Measurements from ENCODE around the gene NR1H2. TPM values are rescaled to one million over a fixed set of nuclear protein-coding genes. Genes with fewer than 3 reads are reported as not detected.

NR1H2 gene
- total RNA-seq, 1 experiment from 2014 or later: 173 TPM

DNA sequence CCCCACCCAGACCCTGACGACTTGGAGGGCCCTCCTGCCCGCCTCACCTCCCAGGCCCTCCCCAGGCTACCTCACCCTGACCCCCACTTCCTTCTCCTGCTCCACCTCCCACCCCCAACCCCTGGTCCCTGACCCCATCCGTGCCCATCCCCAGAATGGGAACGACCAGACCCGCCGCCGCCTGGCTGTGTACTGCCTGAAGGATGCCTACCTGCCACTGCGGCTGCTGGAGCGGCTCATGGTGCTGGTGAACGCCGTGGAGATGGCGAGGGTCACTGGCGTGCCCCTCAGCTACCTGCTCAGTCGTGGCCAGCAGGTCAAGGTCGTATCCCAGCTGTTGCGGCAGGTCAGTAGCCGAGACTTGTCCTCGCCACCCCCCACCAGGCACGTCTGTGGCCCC, 30.6 kb downstream of the NR1H2 start:
- H3K36me3 ChIP-seq: peaks cover 75% of the 10 kb centered on the region
- peaks cover 1% of the 10 kb centered on the region; the same call in 1 of the 2 replicates for H3K9me3 ChIP-seq
- DNase-seq: no peak
- H3K4me3 ChIP-seq: no peak overlapping the region
- no peaks in the 10 kb centered on the region for H3K27me3 ChIP-seq

DNA sequence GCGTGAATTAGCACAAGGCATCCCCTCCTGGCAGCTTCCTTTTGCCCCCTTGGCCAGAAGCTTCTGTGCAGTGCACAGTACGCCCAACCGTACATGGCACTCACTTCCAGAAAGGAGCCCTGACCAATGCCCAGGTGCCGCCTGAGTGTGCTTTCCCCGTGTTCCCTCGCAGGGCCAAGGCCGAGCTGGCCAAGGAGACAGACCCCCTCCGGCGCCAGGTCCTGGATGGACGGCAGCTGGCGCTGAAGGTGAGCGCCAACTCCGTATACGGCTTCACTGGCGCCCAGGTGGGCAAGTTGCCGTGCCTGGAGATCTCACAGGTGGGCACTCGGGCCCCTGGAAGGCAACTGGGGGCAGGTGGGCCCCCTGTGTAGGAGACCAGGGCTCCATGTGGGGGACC, 33.1 kb downstream of the NR1H2 start:
- no peaks in the 10 kb centered on the region for H3K27me3 ChIP-seq
- DNase-seq: no peak
- H3K4me3 ChIP-seq: no peak overlapping the region
- peaks cover 7% of the 10 kb centered on the region; the same call in 1 of the 2 replicates for H3K9me3 ChIP-seq
- H3K36me3 ChIP-seq: peaks cover 69% of the 10 kb centered on the region

DNA sequence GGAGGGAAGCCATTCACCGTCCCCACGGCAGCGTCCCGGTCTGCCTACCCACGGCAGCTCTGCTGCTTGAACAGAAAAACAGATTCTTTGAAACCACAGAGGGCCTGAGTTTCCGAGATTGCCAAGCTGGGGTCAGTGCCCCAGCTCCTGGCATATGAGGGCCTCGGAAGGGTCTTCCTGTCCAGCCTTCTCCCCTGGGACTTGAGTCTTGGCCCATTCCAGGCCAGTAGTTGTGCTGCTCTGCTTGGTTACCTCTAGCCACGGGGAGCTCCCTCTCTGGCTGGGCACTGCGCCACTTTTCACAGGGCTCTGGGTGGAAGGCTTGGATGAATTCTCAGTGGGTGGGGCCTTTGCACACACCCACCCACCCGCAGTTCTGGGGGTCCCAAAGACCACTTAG, 33.9 kb downstream of the NR1H2 start:
- no peaks in the 10 kb centered on the region for H3K27me3 ChIP-seq
- no peak overlapping the region for H3K4me3 ChIP-seq
- H3K9me3 ChIP-seq: peaks cover 7% of the 10 kb centered on the region; the same call in 1 of the 2 replicates
- no peak for DNase-seq
- H3K36me3 ChIP-seq: peaks cover 66% of the 10 kb centered on the region

DNA sequence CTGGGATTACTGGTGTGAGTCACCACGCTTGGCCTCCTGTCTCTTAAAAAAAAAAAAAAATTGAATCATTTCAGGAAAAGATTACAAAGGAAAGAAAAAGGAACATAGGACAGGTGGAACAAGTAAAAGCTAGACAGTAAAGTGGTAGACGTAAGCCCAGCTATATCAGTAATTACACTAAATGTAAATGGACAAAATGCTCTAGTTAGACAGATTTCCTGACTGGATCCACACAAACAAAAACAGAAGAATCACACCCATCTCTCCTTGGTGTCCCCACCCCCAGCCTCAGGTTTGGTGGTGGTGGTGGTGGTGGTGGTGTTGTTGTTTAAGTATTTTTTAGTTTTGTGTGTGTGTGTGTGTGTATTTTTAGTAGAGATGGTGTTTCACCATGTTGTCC, 36.2 kb downstream of the NR1H2 start:
- no peak for DNase-seq
- Histone ChIP-seq H3K36me3 (peaks cover 49% of the 10 kb centered on the region), H3K9me3 (peaks cover 7% of the 10 kb centered on the region; the same call in 1 of the 2 replicates), H3K4me3 (no peak overlapping the region), H3K27me3 (no peaks in the 10 kb centered on the region)

DNA sequence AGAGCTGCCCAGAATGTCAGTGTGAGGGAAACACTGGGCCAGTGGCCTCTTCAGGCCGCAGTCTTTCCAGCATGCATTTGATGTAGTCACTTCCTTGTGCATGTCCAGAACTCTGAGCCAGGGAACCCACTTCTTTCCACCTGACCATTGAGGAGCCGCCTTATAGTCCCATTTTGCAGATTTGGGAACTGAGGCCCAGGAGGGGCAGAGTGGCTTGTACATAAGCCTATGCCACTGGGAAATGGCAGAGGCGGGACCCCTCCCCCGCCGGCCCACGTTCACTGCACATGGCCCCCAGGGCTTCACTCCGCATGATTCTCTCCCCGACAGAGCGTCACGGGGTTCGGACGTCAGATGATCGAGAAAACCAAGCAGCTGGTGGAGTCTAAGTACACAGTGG, 36.8 kb downstream of the NR1H2 start:
- Histone ChIP-seq H3K36me3 (peaks cover 44% of the 10 kb centered on the region), H3K27me3 (no peaks in the 10 kb centered on the region), H3K4me3 (no peak overlapping the region), H3K9me3 (peaks cover 7% of the 10 kb centered on the region; the same call in 1 of the 2 replicates)
- DNase-seq: no peak

DNA sequence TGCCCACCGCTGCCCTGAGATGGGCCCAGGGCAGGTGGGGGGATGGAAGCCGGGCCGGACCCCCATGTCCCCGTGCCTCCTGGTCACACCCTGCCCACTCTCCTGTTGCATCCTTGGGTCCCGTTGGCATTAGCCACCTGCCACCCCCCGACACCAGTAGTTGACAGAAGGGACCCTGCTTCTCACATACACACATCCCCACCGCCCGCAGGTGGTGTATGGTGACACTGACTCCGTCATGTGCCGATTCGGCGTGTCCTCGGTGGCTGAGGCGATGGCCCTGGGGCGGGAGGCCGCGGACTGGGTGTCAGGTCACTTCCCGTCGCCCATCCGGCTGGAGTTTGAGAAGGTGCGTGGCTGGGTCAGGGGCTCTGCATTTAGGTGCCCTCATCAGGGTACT, 37.3 kb downstream of the NR1H2 start:
- Histone ChIP-seq H3K36me3 (peaks cover 44% of the 10 kb centered on the region), H3K27me3 (no peaks in the 10 kb centered on the region), H3K9me3 (peaks cover 7% of the 10 kb centered on the region; the same call in 1 of the 2 replicates), H3K4me3 (no peak overlapping the region)
- DNase-seq: no peak

DNA sequence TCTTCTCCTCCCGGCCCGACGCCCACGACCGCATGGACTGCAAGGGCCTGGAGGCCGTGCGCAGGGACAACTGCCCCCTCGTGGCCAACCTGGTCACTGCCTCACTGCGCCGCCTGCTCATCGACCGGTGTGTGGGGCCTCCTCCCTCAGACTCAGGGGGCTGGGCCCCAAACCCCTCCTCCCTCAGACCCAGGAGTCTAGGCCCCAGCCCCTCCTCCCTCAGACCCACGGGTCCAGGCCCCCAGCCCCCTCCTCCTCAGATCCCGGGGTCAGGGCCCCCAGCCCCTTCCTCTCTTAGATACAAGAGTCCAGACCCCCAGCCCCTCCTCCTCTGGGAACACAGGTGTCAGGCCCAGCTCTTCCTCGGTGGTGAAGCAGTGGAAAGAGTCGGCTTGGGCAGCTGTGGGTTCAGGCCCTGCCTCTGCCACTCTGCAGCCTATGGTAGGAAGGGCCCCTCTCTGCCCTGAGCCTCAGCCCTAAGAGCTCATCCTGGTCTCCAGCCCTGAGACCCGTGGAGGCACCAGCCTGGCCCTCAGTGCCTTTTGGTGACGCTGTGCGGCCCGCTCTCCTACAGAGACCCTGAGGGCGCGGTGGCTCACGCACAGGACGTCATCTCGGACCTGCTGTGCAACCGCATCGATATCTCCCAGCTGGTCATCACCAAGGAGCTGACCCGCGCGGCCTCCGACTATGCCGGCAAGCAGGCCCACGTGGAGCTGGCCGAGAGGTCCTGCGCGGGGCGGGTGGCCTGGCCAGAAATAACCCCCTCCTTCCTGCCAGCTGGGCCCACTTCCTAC, 38.8 kb downstream of the NR1H2 start:
- DNase-seq: peak; percentile 31
- Histone ChIP-seq H3K36me3 (peaks cover 30% of the 10 kb centered on the region), H3K4me3 (no peak overlapping the region), H3K27me3 (no peaks in the 10 kb centered on the region), H3K9me3 (peaks cover 7% of the 10 kb centered on the region; the same call in 1 of the 2 replicates)

DNA sequence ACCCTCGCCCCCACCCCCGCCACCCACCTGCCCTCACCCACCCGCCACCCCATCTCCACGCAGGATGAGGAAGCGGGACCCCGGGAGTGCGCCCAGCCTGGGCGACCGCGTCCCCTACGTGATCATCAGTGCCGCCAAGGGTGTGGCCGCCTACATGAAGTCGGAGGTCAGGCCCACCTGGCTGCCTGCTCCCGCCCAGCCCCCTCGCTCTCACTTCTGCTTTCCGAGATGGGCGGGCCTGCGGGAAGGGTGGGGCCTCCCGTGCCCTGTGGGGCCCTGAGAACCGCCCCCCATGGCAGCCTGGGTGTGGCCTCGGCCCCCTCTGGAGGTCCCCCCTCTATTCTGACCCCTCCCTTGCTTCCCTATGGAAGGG, 39.4 kb downstream of the NR1H2 start:
- Histone ChIP-seq H3K27me3 (no peaks in the 10 kb centered on the region), H3K9me3 (peaks cover 7% of the 10 kb centered on the region; the same call in 1 of the 2 replicates), H3K4me3 (no peak overlapping the region), H3K36me3 (peaks cover 24% of the 10 kb centered on the region)
- no peak for DNase-seq

DNA sequence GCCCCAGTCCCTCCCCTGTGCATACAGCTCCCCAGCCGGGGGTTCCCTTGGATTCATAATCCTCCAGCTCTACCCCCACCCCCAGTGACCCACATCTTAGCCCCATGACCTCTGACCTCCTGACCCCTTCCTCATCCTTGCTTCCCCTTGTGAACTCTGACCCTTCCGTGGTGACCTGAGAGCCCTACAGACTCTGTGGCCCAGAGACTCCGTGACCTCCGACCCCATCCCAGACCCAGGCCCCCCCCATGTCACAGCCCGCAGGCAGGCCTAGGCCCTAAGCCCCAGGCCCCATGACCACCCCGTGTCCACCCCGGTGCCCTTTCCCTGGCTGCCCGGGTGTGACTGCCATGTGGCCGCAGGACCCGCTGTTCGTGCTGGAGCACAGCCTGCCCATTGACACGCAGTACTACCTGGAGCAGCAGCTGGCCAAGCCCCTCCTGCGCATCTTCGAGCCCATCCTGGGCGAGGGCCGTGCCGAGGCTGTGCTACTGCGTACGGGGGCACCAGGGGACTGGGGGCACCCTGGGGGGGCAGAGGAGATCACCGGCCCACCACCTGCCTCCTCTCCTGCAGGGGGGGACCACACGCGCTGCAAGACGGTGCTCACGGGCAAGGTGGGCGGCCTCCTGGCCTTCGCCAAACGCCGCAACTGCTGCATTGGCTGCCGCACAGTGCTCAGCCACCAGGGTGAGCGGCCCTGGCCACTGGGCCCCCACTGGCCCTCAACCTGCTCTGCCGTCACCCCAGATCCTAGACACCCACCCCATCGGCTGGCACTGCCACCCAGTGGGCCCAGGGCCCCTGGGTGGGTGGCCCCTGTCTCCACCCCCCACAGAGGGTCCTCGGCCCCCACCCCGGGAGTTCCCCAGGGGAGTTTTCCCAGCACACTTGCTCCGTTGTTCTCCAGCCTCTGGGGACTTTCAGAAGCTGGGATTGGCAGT, 40.0 kb downstream of the NR1H2 start:
- no peak for DNase-seq
- peaks cover 7% of the 10 kb centered on the region; the same call in 1 of the 2 replicates for H3K9me3 ChIP-seq
- peaks cover 21% of the 10 kb centered on the region for H3K36me3 ChIP-seq
- no peaks in the 10 kb centered on the region for H3K27me3 ChIP-seq
- no peak overlapping the region for H3K4me3 ChIP-seq

DNA sequence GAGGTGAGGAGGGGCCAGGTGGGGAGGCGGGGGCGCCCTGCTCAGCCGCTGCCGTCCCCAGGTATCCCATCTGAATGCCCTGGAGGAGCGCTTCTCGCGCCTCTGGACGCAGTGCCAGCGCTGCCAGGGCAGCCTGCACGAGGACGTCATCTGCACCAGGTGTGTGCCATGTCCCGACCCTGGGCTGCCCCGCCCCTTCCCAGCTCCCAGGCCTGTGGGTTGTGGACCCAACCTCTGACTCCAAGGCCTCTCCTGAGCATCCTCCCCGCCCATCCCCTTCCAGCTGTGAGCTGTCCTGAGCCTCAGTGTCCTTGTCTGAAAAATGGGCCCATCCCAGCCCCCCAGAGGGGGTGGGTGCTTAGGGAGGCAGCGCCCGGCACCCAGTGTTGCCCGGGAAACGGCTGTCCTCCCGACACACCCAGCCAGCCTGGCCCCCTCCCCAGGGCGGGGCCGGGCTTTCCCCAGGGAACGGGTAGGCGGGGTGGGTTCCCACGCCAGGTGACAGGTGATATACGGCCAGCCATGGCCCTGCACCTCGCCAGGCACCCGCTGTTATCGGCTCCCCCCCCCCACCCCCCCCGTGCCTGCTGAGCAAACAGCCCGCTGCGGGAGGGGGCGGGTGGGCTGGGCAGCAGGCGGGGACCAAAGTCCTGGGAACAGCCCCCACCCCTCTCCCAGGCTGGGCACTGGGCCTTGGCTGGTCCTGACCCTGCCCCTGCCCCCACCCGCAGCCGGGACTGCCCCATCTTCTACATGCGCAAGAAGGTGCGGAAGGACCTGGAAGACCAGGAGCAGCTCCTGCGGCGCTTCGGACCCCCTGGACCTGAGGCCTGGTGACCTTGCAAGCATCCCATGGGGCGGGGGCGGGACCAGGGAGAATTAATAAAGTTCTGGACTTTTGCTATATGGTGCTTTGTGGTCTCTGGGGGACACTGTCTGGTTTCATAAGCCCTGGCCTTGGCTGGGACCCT, 41.1 kb downstream of the NR1H2 start:
- no peak for DNase-seq
- peaks cover 12% of the 10 kb centered on the region for H3K36me3 ChIP-seq
- H3K4me3 ChIP-seq: no peak overlapping the region
- H3K9me3 ChIP-seq: peaks cover 2% of the 10 kb centered on the region; the same call in 1 of the 2 replicates
- H3K27me3 ChIP-seq: no peaks in the 10 kb centered on the region

DNA sequence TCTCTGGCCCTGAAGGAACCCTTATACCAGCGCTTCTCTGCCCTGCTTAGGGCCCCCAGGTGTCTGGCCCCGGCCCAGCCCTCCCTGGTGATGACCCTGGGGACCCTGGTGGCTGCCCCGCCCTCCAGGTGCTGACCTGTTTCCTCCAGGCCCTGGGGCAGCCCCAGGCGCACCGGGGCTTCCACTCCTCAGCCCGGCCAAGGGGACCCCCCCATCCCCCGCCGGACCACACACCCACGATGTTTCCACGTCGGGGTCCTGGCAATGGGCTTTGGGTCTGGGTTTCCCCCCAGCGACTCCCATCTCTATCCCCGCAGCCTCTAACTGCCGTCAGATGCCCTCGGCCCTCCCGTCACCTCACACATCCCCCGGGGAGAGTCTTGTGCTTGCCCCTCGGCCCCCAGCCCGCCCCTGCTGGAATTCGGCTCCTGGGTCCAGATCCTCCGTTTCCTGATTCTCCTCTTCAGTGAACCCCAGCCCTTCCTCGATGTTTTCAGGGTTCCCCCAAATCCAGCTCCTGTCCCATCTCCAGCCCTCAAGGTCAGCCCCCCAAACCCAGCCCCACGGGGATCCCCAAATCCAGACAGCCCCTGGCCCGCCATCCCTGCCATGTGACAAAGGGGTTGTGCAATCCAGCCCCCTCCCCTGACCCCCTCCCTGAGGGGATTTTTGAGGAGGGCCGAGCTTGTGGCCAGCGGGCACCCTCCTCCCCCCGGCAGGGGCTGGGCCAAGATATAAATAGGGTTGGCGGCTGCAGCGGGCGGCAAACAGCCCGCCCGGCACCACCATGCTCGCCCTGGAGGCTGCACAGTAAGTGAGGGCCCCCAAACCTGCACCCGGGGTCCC, 42.1 kb downstream of the NR1H2 start, which contains the start of gene SPIB:
TSS of gene SPIB (plus strand) at position 763 of the 846 bp plus-strand sequence. CDS start at position 788, 25 bp downstream.
- no peaks in the 10 kb centered on the region for H3K27me3 ChIP-seq
- H3K4me3 ChIP-seq: no peak within 1 kb of the TSS
- DNase-seq: no peak
- no peaks in the 10 kb centered on the region for H3K9me3 ChIP-seq
- H3K36me3 ChIP-seq: peaks cover 7% of the 10 kb centered on the region

DNA sequence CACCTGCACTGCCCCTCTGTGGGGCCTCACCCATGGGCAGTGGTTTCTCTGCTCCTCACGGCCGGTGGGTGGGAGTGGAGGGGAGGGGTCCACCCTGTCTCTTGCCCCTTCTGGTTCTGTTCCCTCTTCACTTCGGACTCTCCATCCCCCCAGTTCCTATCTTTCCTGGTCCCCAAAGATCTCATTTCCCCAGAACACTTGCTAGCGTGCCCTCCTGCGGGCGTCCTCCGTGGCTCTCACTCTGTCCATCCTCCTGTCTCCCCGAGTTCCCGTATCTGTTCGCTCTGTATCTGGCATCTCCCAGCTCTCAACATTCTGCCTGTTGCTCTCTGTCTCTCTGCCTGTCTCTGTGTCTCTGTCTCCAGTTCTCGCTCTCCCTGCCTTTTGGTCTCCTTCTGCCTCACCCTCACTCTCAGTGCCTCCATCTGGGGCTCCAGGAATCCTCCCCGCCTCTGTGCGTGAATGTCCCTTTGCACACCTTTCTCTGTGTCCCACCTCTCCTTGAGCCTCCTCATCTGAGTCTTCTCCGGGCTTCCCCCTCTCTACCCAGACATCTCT, 42.8 kb downstream of the NR1H2 start:
- DNase-seq: no peak
- peaks cover 4% of the 10 kb centered on the region; the same call in 1 of the 2 replicates for H3K36me3 ChIP-seq
- no peak overlapping the region for H3K4me3 ChIP-seq
- H3K9me3 ChIP-seq: no peaks in the 10 kb centered on the region
- no peaks in the 10 kb centered on the region for H3K27me3 ChIP-seq

DNA sequence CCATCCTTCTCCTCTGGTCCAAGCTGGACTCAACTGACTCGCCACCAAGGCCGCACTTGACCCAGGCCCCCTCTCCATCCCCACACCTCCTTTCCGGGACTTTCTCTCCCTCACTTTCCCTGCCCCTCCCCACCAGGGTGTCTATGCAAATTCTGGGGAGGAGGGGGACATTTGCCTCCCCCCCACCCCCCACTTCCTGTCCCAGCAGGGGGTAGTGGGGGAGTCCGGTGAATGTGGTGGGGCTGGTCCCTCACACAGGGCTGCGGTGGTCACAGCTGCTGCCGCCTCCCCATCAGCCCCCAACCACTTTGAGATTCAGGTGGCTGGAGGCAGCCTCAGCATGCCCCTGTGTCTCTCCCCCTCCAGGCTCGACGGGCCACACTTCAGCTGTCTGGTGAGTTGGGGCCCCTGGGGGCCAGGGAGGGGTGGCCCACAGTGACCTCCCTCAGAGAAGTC, 43.4 kb downstream of the NR1H2 start:
- H3K9me3 ChIP-seq: no peaks in the 10 kb centered on the region
- H3K36me3 ChIP-seq: peaks cover 2% of the 10 kb centered on the region; the same call in 1 of the 2 replicates
- H3K27me3 ChIP-seq: no peaks in the 10 kb centered on the region
- no peak for DNase-seq
- H3K4me3 ChIP-seq: no peak overlapping the region

DNA sequence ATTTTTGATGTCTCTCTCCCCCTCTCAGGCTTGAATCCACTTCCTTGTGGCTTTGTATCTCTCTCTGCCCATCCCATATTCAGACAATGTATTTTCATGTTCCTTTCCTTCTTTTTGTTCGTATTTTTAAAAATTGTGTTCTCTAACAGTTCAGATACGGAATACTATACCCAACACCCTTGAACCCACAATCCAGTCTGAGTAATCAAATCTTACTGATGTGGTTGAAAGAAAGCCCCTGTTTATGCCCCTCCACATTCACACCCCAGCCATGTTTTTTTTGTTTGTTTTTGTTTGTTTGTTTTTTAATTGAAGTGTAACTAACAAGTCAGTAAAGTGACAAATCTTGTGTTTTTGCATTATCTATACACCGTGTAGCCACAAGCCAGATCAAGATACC, 43.9 kb downstream of the NR1H2 start:
- no peak for DNase-seq
- Histone ChIP-seq H3K9me3 (no peaks in the 10 kb centered on the region), H3K36me3 (no peaks in the 10 kb centered on the region), H3K27me3 (no peaks in the 10 kb centered on the region), H3K4me3 (no peak overlapping the region)

DNA sequence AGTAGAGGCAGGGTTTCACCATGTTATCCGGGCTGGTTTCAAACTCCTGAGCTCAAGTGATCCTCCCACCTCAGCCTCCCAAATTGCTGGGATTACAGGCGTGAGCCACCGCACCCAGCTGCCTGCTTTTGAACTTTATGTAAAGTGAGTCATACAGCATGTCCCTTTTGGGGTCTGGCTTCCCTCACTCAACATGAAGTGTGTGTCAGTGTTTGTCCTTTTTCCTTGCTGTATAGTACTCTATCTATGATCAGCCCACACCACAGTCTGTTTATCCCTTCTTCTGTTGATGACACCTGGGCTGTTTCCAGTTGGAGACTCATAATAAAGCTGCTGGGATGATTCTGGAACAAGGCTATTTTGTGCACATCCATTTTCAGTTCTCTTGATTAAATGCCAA, 44.6 kb downstream of the NR1H2 start:
- no peak overlapping the region for H3K4me3 ChIP-seq
- no peak for DNase-seq
- H3K27me3 ChIP-seq: no peaks in the 10 kb centered on the region
- H3K9me3 ChIP-seq: no peaks in the 10 kb centered on the region
- H3K36me3 ChIP-seq: no peaks in the 10 kb centered on the region
